ENCODE results near the gene INTS7. TPM values are rescaled to one million over a fixed set of nuclear protein-coding genes. Genes with fewer than 3 reads are reported as not detected.

INTS7 gene
- total and polyA plus RNA-seq, 2 of the 4 experiments (the other 2 are of a cell fraction) = 8.3 to 24.9 TPM

GRCh38 chr1:211923095-211923494 is 112.3 kb downstream of the INTS7 start:
- H2BK20ac ChIP-seq (ENCODE audit: low read depth, low read length) = no peak overlapping the region
- WGBS, 2 experiments (ENCODE audit: extremely low coverage in 2 of 2, insufficient read length in 1 of 2) = 92% methylated on average over 2 of the region's 5 CpGs; no CpG with 5 or more reads in 1 of the 2 experiments
- TF ChIP-seq USF2 (IDR thresholded peaks at IDR 0.05; ENCODE audit: low read depth, low read length) (no peak), MXI1 (IDR thresholded peaks at IDR 0.05; ENCODE audit: borderline replicate concordance, low read depth, low read length) (no peak), POLR2A (IDR thresholded peaks at IDR 0.05; ENCODE audit: low read depth, low read length) (no peak), BHLHE40 (IDR thresholded peaks at IDR 0.05; ENCODE audit: low read depth, low read length) (no peak), SMC3 (IDR thresholded peaks at IDR 0.05; ENCODE audit: low read depth, low read length) (no peak), NFE2L2 (IDR thresholded peaks at IDR 0.05; ENCODE audit: low read depth, low read length) (no peak), RFX5 (IDR thresholded peaks at IDR 0.05; ENCODE audit: low read depth, low read length) (no peak), MAFK (IDR thresholded peaks at IDR 0.05; ENCODE audit: low read depth, low read length) (no peak), CEBPB (IDR thresholded peaks at IDR 0.05; ENCODE audit: low read depth, low read length) (no peak), ELK1 (IDR thresholded peaks at IDR 0.05; ENCODE audit: borderline replicate concordance, low read depth, low read length) (no peak)
- TF ChIP-seq, protein P1, sequence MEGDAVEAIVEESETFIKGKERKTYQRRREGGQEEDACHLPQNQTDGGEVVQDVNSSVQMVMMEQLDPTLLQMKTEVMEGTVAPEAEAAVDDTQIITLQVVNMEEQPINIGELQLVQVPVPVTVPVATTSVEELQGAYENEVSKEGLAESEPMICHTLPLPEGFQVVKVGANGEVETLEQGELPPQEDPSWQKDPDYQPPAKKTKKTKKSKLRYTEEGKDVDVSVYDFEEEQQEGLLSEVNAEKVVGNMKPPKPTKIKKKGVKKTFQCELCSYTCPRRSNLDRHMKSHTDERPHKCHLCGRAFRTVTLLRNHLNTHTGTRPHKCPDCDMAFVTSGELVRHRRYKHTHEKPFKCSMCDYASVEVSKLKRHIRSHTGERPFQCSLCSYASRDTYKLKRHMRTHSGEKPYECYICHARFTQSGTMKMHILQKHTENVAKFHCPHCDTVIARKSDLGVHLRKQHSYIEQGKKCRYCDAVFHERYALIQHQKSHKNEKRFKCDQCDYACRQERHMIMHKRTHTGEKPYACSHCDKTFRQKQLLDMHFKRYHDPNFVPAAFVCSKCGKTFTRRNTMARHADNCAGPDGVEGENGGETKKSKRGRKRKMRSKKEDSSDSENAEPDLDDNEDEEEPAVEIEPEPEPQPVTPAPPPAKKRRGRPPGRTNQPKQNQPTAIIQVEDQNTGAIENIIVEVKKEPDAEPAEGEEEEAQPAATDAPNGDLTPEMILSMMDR (conservative IDR thresholded peaks at IDR 0.05; ENCODE audit: low read depth, low read length) = no peak
- H3K9ac ChIP-seq (ENCODE audit: low read depth, low read length) = no peak overlapping the region
- no peak overlapping the region for H3K18ac ChIP-seq (ENCODE audit: low read depth, low read length)
- no peak overlapping the region for H3K56ac ChIP-seq (ENCODE audit: extremely low read depth, insufficient read depth, low read length)
- no peaks in the 10 kb centered on the region for H4K20me1 ChIP-seq (ENCODE audit: insufficient read depth, low read length)
- peaks cover 1% of the 10 kb centered on the region; the same call in 1 of the 2 replicates for H3K27me3 ChIP-seq (ENCODE audit: control insufficient read depth, insufficient read depth, low read length)
- dilution Hi-C loops (cut with HindIII; ENCODE audit: low sequenced_read_pairs, unreplicated experiment) = no loop called here
- no peak overlapping the region for H4K8ac ChIP-seq (ENCODE audit: low read depth in 2 of 2, low read length in 2 of 2)
- ATAC-seq (ENCODE audit: low read depth) = no peak
- H3K9me1 ChIP-seq (ENCODE audit: insufficient read depth, low read length) = peaks cover 5% of the 10 kb centered on the region; the same call in 1 of the 2 replicates
- no peak overlapping the region for H4K5ac ChIP-seq (ENCODE audit: low read depth, low read length)
- H2BK5ac ChIP-seq (ENCODE audit: low read depth, low read length, poor library complexity, severe bottlenecking) = no peak overlapping the region
- in situ Hi-C loops (cut with MboI; ENCODE audit: low sequenced_read_pairs) = no loop called here
- no peak overlapping the region for H2BK15ac ChIP-seq (ENCODE audit: low read depth, low read length)
- H3K4ac ChIP-seq (ENCODE audit: low read depth, low read length) = no peak overlapping the region
- DNase-seq = no peak
- CTCF ChIA-PET = no interaction called here
- H2AK9ac ChIP-seq (replicated peaks; ENCODE audit: low read depth, low read length, poor library complexity) = no peak overlapping the region
- H3K4me2 ChIP-seq (ENCODE audit: low read depth, low read length) = no peak overlapping the region
- no peak overlapping the region for H2AFZ ChIP-seq (replicated peaks; ENCODE audit: low read length, poor library complexity)
- no peak overlapping the region for H3K27ac ChIP-seq (ENCODE audit: insufficient read depth, low read length)
- H3K79me1 ChIP-seq (ENCODE audit: low read depth in 1 of 2, low read length in 2 of 2) = no peaks in the 10 kb centered on the region
- H4K91ac ChIP-seq (ENCODE audit: insufficient read depth, low read depth, low read length) = no peak overlapping the region
- BruUV-seq (replicated peaks) = no TSS peak
- H3K4me3 ChIP-seq (ENCODE audit: insufficient read depth, low read depth, low read length) = no peak overlapping the region
- POLR2A ChIA-PET (ENCODE audit: unreplicated experiment) = no interaction called here
- no peak overlapping the region for H2BK120ac ChIP-seq (ENCODE audit: low read depth, low read length)
- intact Hi-C loops (cut with micrococcal nuclease) = no loop called here
- peaks cover 2% of the 10 kb centered on the region; the same call in 1 of the 2 replicates for H3K4me1 ChIP-seq (ENCODE audit: control insufficient read depth, insufficient read depth, low read length)
- no peak overlapping the region for H3K23ac ChIP-seq (ENCODE audit: low read depth, low read length)
- no peak overlapping the region for H2AK5ac ChIP-seq (ENCODE audit: low read depth, low read length)
- no peaks in the 10 kb centered on the region for H3K36me3 ChIP-seq (ENCODE audit: control insufficient read depth, insufficient read depth, low read length)
- no peaks in the 10 kb centered on the region for H3K9me3 ChIP-seq (ENCODE audit: control insufficient read depth, insufficient read depth, low read length)
- no peak overlapping the region for H3K14ac ChIP-seq (replicated peaks; ENCODE audit: low read depth, low read length)

All from IMR-90 (cell line).